ENCODE data around the gene CDK5RAP1. TPM values are rescaled to one million over a fixed set of nuclear protein-coding genes. Genes with fewer than 3 reads are reported as not detected.

Gene CDK5RAP1
- polyA plus RNA-seq, 2 of the 4 experiments (the other 2 are of a cell fraction), result 39.6 to 39.7 TPM

DNA sequence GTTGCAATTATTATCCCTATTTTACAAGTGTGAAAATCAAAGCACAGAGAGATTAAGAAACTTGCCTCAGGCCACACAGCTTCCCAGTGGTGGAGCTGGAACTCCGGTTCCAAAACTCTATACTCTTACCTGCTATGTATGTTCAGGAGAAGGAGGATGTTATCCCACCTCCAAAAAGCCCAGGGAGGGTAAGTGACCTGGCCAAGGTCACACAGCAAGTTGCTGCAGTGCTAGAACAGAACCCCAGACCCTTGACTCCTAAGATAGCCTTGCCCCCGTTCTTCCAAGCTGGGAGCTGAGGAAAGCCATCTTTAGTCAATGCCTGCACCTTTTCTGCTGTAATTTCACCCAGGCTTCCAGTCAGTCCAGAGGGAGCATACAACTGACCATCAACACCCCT, 76.0 kb downstream of the CDK5RAP1 start:
- no peak for DNase-seq (ENCODE audit: low read depth in 1 of 2, low spot score in 1 of 2)
- 28% methylated on average over 2 of the region's 2 CpGs for WGBS (ENCODE audit: missing lambda C conversion rate)
- ChIA-PET POLR2A (no interaction called here), CTCF (interaction anchor here (0.6 to 0.8 kb wide), 2 partner anchors 102 to 115 kb away, joined by 4 to 5 read pairs; no protein-coding TSS in a partner anchor)
- Histone ChIP-seq H3K9me3 (no peaks in the 10 kb centered on the region), H3K27ac (no peak overlapping the region), H3K4me1 (no peaks in the 10 kb centered on the region), H3K4me3 (no peak overlapping the region), H3K4me2 (no peak overlapping the region)
- peak; percentile 10 for TF ChIP-seq ZFP36 (IDR thresholded peaks at IDR 0.05; ENCODE audit: borderline replicate concordance, partially characterized antibody)
- no peak for TF ChIP-seq HDAC2 (IDR thresholded peaks at IDR 0.05)
- ATAC-seq, result no peak
- FAIRE-seq, result no peak

GRCh38 chr20:33323236-33323635, 78.1 kb downstream of the CDK5RAP1 start:
- no peak for FAIRE-seq
- ChIA-PET POLR2A (no interaction called here), CTCF (interaction anchor here (1.8 kb wide), 1 partner anchor 12 kb away, joined by 4 read pairs; no protein-coding TSS in a partner anchor)
- ATAC-seq, result no peak
- TF ChIP-seq, protein P1, sequence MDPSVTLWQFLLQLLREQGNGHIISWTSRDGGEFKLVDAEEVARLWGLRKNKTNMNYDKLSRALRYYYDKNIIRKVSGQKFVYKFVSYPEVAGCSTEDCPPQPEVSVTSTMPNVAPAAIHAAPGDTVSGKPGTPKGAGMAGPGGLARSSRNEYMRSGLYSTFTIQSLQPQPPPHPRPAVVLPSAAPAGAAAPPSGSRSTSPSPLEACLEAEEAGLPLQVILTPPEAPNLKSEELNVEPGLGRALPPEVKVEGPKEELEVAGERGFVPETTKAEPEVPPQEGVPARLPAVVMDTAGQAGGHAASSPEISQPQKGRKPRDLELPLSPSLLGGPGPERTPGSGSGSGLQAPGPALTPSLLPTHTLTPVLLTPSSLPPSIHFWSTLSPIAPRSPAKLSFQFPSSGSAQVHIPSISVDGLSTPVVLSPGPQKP (IDR thresholded peaks at IDR 0.05; ENCODE audit: low read depth, low read length), result no peak
- no peak for TF ChIP-seq PBX3 (IDR thresholded peaks at IDR 0.05)
- Histone ChIP-seq H3K4me2 (no peak overlapping the region), H3K4me1 (no peaks in the 10 kb centered on the region), H3K4me3 (no peak overlapping the region), H3K27ac (no peak overlapping the region), H3K9me3 (no peaks in the 10 kb centered on the region)
- WGBS (ENCODE audit: missing lambda C conversion rate), result 56% methylated on average over 8 of the region's 8 CpGs
- no peak for DNase-seq (ENCODE audit: low read depth in 1 of 2, low spot score in 1 of 2)

GRCh38 chr20:33322456-33322855, 78.9 kb downstream of the CDK5RAP1 start:
- FAIRE-seq (no peak), ATAC-seq (no peak), DNase-seq (ENCODE audit: low read depth in 1 of 2, low spot score in 1 of 2) (no peak)
- ChIA-PET CTCF (interaction anchor here (0.6 to 1.8 kb wide), 2 partner anchors 13 to 1214 kb away, joined by 3 to 4 read pairs; no protein-coding TSS in a partner anchor), POLR2A (no interaction called here)
- Histone ChIP-seq H3K9me3 (no peaks in the 10 kb centered on the region), H3K4me1 (no peaks in the 10 kb centered on the region), H3K4me2 (no peak overlapping the region), H3K27ac (no peak overlapping the region), H3K4me3 (no peak overlapping the region)
- 44% methylated on average over 3 of the region's 3 CpGs for WGBS (ENCODE audit: missing lambda C conversion rate)
- TF ChIP-seq EHMT2 (IDR thresholded peaks at IDR 0.05; ENCODE audit: low read depth) (no peak), POLR2A (IDR thresholded peaks at IDR 0.05; ENCODE audit: low read length) (no peak), PBX3 (IDR thresholded peaks at IDR 0.05) (no peak), KDM1A (IDR thresholded peaks at IDR 0.05; ENCODE audit: low read depth) (no peak), NFE2L2 (conservative IDR thresholded peaks at IDR 0.05; ENCODE audit: low read length) (no peak), RAD21 (conservative IDR thresholded peaks at IDR 0.05 in 1 of 2, IDR thresholded peaks at IDR 0.05 in 1 of 2) (no peak), ZFP36 (IDR thresholded peaks at IDR 0.05; ENCODE audit: borderline replicate concordance, partially characterized antibody) (no peak), RFX5 (IDR thresholded peaks at IDR 0.05) (no peak), POLR2AphosphoS2 (conservative IDR thresholded peaks at IDR 0.05; ENCODE audit: low read length) (no peak)
- TF ChIP-seq, protein P2, sequence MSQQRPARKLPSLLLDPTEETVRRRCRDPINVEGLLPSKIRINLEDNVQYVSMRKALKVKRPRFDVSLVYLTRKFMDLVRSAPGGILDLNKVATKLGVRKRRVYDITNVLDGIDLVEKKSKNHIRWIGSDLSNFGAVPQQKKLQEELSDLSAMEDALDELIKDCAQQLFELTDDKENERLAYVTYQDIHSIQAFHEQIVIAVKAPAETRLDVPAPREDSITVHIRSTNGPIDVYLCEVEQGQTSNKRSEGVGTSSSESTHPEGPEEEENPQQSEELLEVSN (IDR thresholded peaks at IDR 0.05; ENCODE audit: borderline replicate concordance, low read depth), result no peak
- TF ChIP-seq, protein P3, sequence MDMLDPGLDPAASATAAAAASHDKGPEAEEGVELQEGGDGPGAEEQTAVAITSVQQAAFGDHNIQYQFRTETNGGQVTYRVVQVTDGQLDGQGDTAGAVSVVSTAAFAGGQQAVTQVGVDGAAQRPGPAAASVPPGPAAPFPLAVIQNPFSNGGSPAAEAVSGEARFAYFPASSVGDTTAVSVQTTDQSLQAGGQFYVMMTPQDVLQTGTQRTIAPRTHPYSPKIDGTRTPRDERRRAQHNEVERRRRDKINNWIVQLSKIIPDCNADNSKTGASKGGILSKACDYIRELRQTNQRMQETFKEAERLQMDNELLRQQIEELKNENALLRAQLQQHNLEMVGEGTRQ (IDR thresholded peaks at IDR 0.05), result no peak

DNA sequence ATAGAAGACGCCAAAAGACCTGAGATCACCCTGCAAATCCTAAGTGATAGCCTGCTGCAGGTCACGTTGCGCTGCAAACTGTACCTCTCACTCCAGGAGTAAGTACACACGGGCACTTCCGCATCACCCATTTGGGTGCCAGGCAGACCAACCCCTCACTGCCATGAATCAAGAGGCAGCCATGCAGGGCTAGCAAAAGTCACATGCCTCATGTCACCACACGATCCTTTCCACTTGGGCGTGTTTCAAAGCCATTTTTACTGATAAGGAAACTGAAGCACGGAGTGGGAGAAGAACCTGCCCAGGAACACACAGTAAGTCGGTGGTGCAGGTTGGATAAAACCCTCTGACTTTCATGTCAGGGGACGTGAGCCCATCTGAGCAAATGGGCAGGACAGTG, 81.3 kb downstream of the CDK5RAP1 start:
- no peak overlapping the region for H3K4me3 ChIP-seq
- WGBS (ENCODE audit: missing lambda C conversion rate), result 71% methylated on average over 10 of the region's 10 CpGs
- H3K4me2 ChIP-seq, result no peak overlapping the region
- no peak overlapping the region for H3K27ac ChIP-seq
- no peaks in the 10 kb centered on the region for H3K4me1 ChIP-seq
- no peak for FAIRE-seq
- CTCF ChIA-PET, result no interaction called here
- no peak for ATAC-seq
- no peaks in the 10 kb centered on the region for H3K9me3 ChIP-seq
- TF ChIP-seq NPAS2 (CRISPR knock-in tag; IDR thresholded peaks at IDR 0.05; ENCODE audit: borderline replicate concordance), result no peak
- TF ChIP-seq EHMT2 (IDR thresholded peaks at IDR 0.05; ENCODE audit: low read depth), result no peak
- TF ChIP-seq POLR2A (IDR thresholded peaks at IDR 0.05; ENCODE audit: low read length), result no peak
- no peak for TF ChIP-seq MAFK (IDR thresholded peaks at IDR 0.05; ENCODE audit: partially characterized antibody)
- no peak for TF ChIP-seq ZNF302 (CRISPR knock-in tag; IDR thresholded peaks at IDR 0.05)
- TF ChIP-seq EHF (CRISPR knock-in tag; IDR thresholded peaks at IDR 0.05), result no peak
- TF ChIP-seq CTCF (IDR thresholded peaks at IDR 0.05), result no peak
- TF ChIP-seq TFCP2L1 (CRISPR knock-in tag; IDR thresholded peaks at IDR 0.05), result no peak
- no peak for DNase-seq (ENCODE audit: low read depth in 1 of 2, low spot score in 1 of 2)
- POLR2A ChIA-PET, result no interaction called here
